HepG2 (cell line): Measurements from ENCODE around the gene ACTN1. TPM values are rescaled to one million over a fixed set of nuclear protein-coding genes. Genes with fewer than 3 reads are reported as not detected.

Source experiments
- AGO2 ChIP-seq: fragments of 200-400 bp; formaldehyde crosslinking; optimal IDR thresholded peaks from 2 replicates; pipeline ENCODE3; 2017; ENCODE audit warnings: mild to moderate bottlenecking, low read depth, low read length, moderate library complexity
- ARID5B ChIP-seq: IDR thresholded peaks from 2 replicates; pipeline ENCODE4 v1.4.0; 2020; ENCODE audit warnings: mild to moderate bottlenecking, missing genetic modification reagents
- ASH2L ChIP-seq: fragments of 300-600, 200-600 bp; sonication (generic); IDR thresholded peaks from 2 replicates; pipeline ENCODE4 v1.7.0; 2017; ENCODE audit warnings: low read depth, mild to moderate bottlenecking, moderate library complexity, mixed read lengths, low read length; ENCODE audit not compliant: insufficient read length
- ERF ChIP-seq: IDR thresholded peaks from 2 replicates; pipeline ENCODE4 v1.6.1; 2018; ENCODE audit warnings: missing biosample characterization, missing genetic modification reagents
- LCORL ChIP-seq, 2 experiments: fragments of 450-650 bp in 1 of 2; sonication (generic) in 1 of 2; formaldehyde crosslinking in 1 of 2; IDR thresholded peaks; 2 replicates each; pipeline versions ENCODE4 v1.5.0 to v1.6.1; 2017 to 2020; ENCODE audit warnings: antibody characterized with exemption in 1 of 2, missing genetic modification reagents in 1 of 2
- MAFF ChIP-seq: IDR thresholded peaks from 2 replicates; pipeline ENCODE4 v1.6.1; 2011; ENCODE audit warnings: low read depth, low read length, improper control_type of control experiment
- MED8 ChIP-seq: sonication (generic); formaldehyde crosslinking; IDR thresholded peaks from 2 replicates; pipeline ENCODE4 v1.8.1; 2023; ENCODE audit warnings: mild to moderate bottlenecking, missing genetic modification reagents; ENCODE audit not compliant: insufficient replicate concordance
- NCOA2 ChIP-seq: sonication (generic); formaldehyde crosslinking; IDR thresholded peaks from 2 replicates; pipeline ENCODE4 v1.8.0; 2022; ENCODE audit warnings: inconsistent platforms
- NPAS2 ChIP-seq: sonication (generic); formaldehyde crosslinking; IDR thresholded peaks from 2 replicates; pipeline ENCODE4 v1.8.0; 2022; ENCODE audit warnings: mild to moderate bottlenecking, missing genetic modification reagents, borderline replicate concordance
- POLR2A ChIP-seq, 2 experiments: IDR thresholded peaks; 2 replicates each; pipeline ENCODE4 v1.6.1; 2011; ENCODE audit warnings: low read depth in 2 of 2, low read length in 2 of 2, mild to moderate bottlenecking in 1 of 2, moderate library complexity in 1 of 2; ENCODE audit not compliant: insufficient read depth in 1 of 2
- RFX5 ChIP-seq: IDR thresholded peaks from 2 replicates; pipeline ENCODE4 v1.6.1; 2011; ENCODE audit warnings: low read depth, low read length, improper control_type of control experiment
- SALL1 ChIP-seq: sonication (generic); formaldehyde crosslinking; IDR thresholded peaks from 2 replicates; pipeline ENCODE4 v1.8.0; 2022; ENCODE audit warnings: mild to moderate bottlenecking, missing genetic modification reagents
- SIX1 ChIP-seq: sonication (generic); formaldehyde crosslinking; IDR thresholded peaks from 2 replicates; pipeline ENCODE4 v1.4.0; 2020; ENCODE audit warnings: missing genetic modification reagents, borderline replicate concordance
- SP1 ChIP-seq, 2 experiments: fragments of 450-650 bp in 1 of 2; sonication (generic) in 1 of 2; formaldehyde crosslinking in 1 of 2; IDR thresholded peaks; 2 replicates each; pipeline versions ENCODE4 v1.4.0 to v1.6.1; 2016 to 2020; ENCODE audit warnings: missing genetic modification reagents in 1 of 2
- ZNF18 ChIP-seq: sonication (generic); formaldehyde crosslinking; IDR thresholded peaks from 2 replicates; pipeline ENCODE4 v1.8.0; 2022; ENCODE audit warnings: mild to moderate bottlenecking, missing genetic modification reagents; ENCODE audit not compliant: insufficient replicate concordance
- ZNF788 ChIP-seq: sonication (generic); formaldehyde crosslinking; IDR thresholded peaks from 2 replicates; pipeline ENCODE4 v1.5.0; 2020; ENCODE audit warnings: mild to moderate bottlenecking, missing genetic modification reagents, borderline replicate concordance
- polyA plus RNA-seq, 8 experiments: library from polyadenylated mRNA; depleted of rRNA in 3 of 8; stranded (reverse) in 7 of 8; unstranded in 1 of 8; fragments of >200 nt; fragmentation: Illumina TruSeq in 4 of 8; extraction: Trizol in 4 of 8; gene quantifications; 2 replicates each; pipeline versions ENCODE4 v1.2.1 to v1.2.3, GENCODE V29; 2011 to 2016; ENCODE audit warnings: low read depth in 4 of 8, missing spikeins in 1 of 8, mixed read lengths in 1 of 8; ENCODE audit not compliant: insufficient read depth in 1 of 8
- total RNA-seq, 5 experiments: library from RNA; depleted of rRNA; stranded (reverse); fragments of >200 nt; fragmentation: Illumina TruSeq; extraction: Trizol; gene quantifications; 2 replicates each; pipeline ENCODE4 v1.2.3, GENCODE V29; 2016; ENCODE audit warnings: low read depth in 1 of 5
- TF ChIP-seq, protein P1 (sequence below): sonication (generic); formaldehyde crosslinking; IDR thresholded peaks from 2 replicates; pipeline ENCODE4 v1.4.0; 2020; ENCODE audit warnings: mild to moderate bottlenecking, missing genetic modification reagents
- TF ChIP-seq, protein P2 (sequence below): sonication (generic); formaldehyde crosslinking; IDR thresholded peaks from 2 replicates; pipeline ENCODE4 v1.4.0; 2020; ENCODE audit warnings: missing genetic modification reagents
- TF ChIP-seq, protein P3 (sequence below): sonication (generic); formaldehyde crosslinking; IDR thresholded peaks from 2 replicates; pipeline ENCODE4 v1.4.0; 2020; ENCODE audit warnings: missing genetic modification reagents, borderline replicate concordance

The ACTN1 gene
- total and polyA plus RNA-seq, 2 of the 13 experiments (the other 11 are each of a cell fraction or from before 2014, with no cell fraction given), result 58.6 to 162 TPM

DNA sequence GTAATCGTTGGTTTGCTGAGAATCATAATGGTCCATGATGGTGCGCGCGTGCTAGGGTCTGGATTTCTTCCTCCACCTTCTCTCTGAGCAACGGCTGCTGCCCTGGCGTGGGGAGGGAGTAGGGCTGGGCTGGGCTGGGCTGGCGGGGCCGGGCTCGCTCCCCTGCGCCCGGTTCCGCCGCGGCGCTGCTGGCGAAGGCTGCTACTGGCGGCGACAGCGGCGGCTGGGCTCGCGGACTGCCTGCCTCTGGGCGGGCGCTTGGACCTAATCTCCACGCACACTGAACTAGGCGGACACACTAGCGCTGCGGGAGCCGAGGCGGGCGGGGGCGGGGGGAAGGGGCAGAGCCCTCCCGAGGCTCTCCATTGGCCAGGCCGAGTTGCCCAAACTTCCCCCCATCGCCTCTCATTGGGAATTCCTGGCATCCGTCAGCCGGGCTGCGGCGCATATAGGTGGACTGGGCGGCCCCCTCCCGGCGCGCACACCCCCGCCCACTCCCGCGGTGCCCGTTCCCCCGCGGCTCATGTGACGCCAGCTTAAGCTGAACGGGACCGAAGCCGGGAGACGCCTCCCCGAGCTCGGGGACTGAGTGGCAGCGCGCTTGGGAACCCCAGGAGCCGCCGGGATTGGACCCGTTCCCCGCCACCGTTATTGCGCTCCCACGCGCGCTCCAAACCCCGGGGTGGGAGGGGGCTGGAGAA, at the start of gene ACTN1 (continued):
- TF ChIP-seq NPAS2 (CRISPR knock-in tag) (no peak), RFX5 (no peak), ERF (CRISPR knock-in tag) (0 out of 2 replicates have a peak, but pooled peaks have one; percentile 42), MED8 (CRISPR knock-in tag) (peak; percentile 62), ARID5B (CRISPR knock-in tag) (peak; percentile 48; the same call in 1 of the 2 replicates), LCORL (IDR thresholded peaks at IDR 0.05) (peak; percentile 68), LCORL (CRISPR knock-in tag; IDR thresholded peaks at IDR 0.05) (peak; percentile 66; the same call in 1 of the 2 replicates), SP1 (IDR thresholded peaks at IDR 0.05) (no peak), SP1 (CRISPR knock-in tag; IDR thresholded peaks at IDR 0.05) (peak; percentile 81), POLR2A (IDR thresholded peaks at IDR 0.05; ENCODE audit: insufficient read depth in 1 of 2, low read depth in 2 of 2, low read length in 2 of 2) (peak; percentile 72 to 85), NCOA2 (no peak), ZNF18 (CRISPR knock-in tag) (peak; percentile 78), AGO2 (peak; percentile 44), ASH2L (peak; percentile 29), MAFF (no peak), SIX1 (CRISPR knock-in tag) (no peak), SALL1 (peak; percentile 58), ZNF788 (CRISPR knock-in tag) (peak; percentile 14; the same call in 1 of the 2 replicates)
- TF ChIP-seq, protein P1, sequence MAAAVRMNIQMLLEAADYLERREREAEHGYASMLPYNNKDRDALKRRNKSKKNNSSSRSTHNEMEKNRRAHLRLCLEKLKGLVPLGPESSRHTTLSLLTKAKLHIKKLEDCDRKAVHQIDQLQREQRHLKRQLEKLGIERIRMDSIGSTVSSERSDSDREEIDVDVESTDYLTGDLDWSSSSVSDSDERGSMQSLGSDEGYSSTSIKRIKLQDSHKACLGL (CRISPR knock-in tag), result peak; percentile 54; the same call in 1 of the 2 replicates
- TF ChIP-seq, protein P2, sequence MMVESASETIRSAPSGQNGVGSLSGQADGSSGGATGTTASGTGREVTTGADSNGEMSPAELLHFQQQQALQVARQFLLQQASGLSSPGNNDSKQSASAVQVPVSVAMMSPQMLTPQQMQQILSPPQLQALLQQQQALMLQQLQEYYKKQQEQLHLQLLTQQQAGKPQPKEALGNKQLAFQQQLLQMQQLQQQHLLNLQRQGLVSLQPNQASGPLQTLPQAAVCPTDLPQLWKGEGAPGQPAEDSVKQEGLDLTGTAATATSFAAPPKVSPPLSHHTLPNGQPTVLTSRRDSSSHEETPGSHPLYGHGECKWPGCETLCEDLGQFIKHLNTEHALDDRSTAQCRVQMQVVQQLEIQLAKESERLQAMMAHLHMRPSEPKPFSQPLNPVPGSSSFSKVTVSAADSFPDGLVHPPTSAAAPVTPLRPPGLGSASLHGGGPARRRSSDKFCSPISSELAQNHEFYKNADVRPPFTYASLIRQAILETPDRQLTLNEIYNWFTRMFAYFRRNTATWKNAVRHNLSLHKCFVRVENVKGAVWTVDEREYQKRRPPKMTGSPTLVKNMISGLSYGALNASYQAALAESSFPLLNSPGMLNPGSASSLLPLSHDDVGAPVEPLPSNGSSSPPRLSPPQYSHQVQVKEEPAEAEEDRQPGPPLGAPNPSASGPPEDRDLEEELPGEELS (CRISPR knock-in tag), result no peak
- TF ChIP-seq, protein P3, sequence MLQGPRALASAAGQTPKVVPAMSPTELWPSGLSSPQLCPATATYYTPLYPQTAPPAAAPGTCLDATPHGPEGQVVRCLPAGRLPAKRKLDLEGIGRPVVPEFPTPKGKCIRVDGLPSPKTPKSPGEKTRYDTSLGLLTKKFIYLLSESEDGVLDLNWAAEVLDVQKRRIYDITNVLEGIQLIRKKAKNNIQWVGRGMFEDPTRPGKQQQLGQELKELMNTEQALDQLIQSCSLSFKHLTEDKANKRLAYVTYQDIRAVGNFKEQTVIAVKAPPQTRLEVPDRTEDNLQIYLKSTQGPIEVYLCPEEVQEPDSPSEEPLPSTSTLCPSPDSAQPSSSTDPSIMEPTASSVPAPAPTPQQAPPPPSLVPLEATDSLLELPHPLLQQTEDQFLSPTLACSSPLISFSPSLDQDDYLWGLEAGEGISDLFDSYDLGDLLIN (CRISPR knock-in tag), result no peak; the same call in 1 of the 2 replicates
